Fibroblast of villous mesenchyme (primary cell): ENCODE results near the gene ECHS1. TPM values are rescaled to one million over a fixed set of nuclear protein-coding genes. Genes with fewer than 3 reads are reported as not detected.
"Not testable (repeated sequence)": the region's sequence is repeated elsewhere in the genome, so short reads cannot be mapped to it uniquely, and the experiment has no call there.

ENCODE experiments used
- DNase-seq: peaks from one replicate; pipeline ENCODE4 v3.0.0-alpha.2; 2010; ENCODE audit warnings: low read depth
- H3K4me3 ChIP-seq: 2 replicates; pipeline ENCODE4 v1.5.1; 2011; ENCODE audit warnings: low read depth, mild to moderate bottlenecking, low read length
- CTCF ChIP-seq: IDR thresholded peaks from 2 replicates; pipeline ENCODE4 v1.5.1; 2012; ENCODE audit warnings: low read depth, mild to moderate bottlenecking, low read length; ENCODE audit not compliant: insufficient read depth
- total RNA-seq: library from RNA; depleted of rRNA; stranded (reverse); fragments of >200 nt; gene quantifications from 2 replicates; pipeline ENCODE4 v1.2.3, GENCODE V29; 2012

Gene ECHS1
- total RNA-seq, 1 donor: 59.6 TPM

GRCh38 chr10:133391249-133391635 is 18.1 kb upstream of the ECHS1 start:
- no peak overlapping the region for H3K4me3 ChIP-seq
- no peak for DNase-seq
- no peak for TF ChIP-seq CTCF

- H3K4me3 ChIP-seq: no peak overlapping the region
- TF ChIP-seq CTCF: no peak
- DNase-seq: no peak
Observed at GRCh38 chr10:133390597-133391248, 17.6 kb upstream of the ECHS1 start.

GRCh38 chr10:133388973-133389818 is 16.0 kb upstream of the ECHS1 start:
- no peak overlapping the region for H3K4me3 ChIP-seq
- DNase-seq: no peak
- no peak for TF ChIP-seq CTCF

GRCh38 chr10:133388236-133388972 is 15.2 kb upstream of the ECHS1 start:
- no peak overlapping the region for H3K4me3 ChIP-seq
- no peak for TF ChIP-seq CTCF
- no peak for DNase-seq

GRCh38 chr10:133386951-133387350 is 13.8 kb upstream of the ECHS1 start:
- not testable (repeated sequence) for H3K4me3 ChIP-seq, DNase-seq

- TF ChIP-seq CTCF: no peak
- DNase-seq: no peak
Observed at GRCh38 chr10:133385214-133385613, 12.1 kb upstream of the ECHS1 start.

GRCh38 chr10:133384071-133384470 is 10.9 kb upstream of the ECHS1 start:
- H3K4me3 ChIP-seq: no peak overlapping the region
- TF ChIP-seq CTCF: no peak
- DNase-seq: no peak

More at GRCh38 chr10:133385214-133385613, 12.1 kb upstream of the ECHS1 start:
- no peak overlapping the region for H3K4me3 ChIP-seq
